Hepatocyte (in vitro differentiated cells): ENCODE results near the gene GRXCR2.

Source experiments
- CTCF ChIP-seq: fragments of 200-600 bp; sonication (generic); IDR thresholded peaks from 2 replicates; pipeline ENCODE4 v1.5.1; 2016; ENCODE audit warnings: antibody characterized with exemption, mild to moderate bottlenecking; ENCODE audit not compliant: poor library complexity
- EZH2 ChIP-seq: fragments of 200-600 bp; sonication (generic); IDR thresholded peaks from 2 replicates; pipeline ENCODE4 v1.6.1; 2016; ENCODE audit warnings: antibody characterized with exemption, mild to moderate bottlenecking, borderline replicate concordance

GRCh38 chr5:145829708-145830361 lies 43.0 kb downstream of the GRXCR2 start:
- no peak for TF ChIP-seq CTCF
- TF ChIP-seq EZH2, result no peak
